GM12878 (cell line): ENCODE results near the gene SIGLEC11. TPM values are rescaled to one million over a fixed set of nuclear protein-coding genes. Genes with fewer than 3 reads are reported as not detected.

Experiments used
- ATAC-seq: fragments of 200-7000 bp; cut with Tn5 transposase; 3 replicates; pipeline ENCODE4 v1.9.1; 2020; ENCODE audit warnings: mild to moderate bottlenecking, moderate library complexity
- BruUV-seq: library from RNA; stranded (reverse); fragments of 400-500 nt; replicated peaks from 2 replicates; lab custom pipeline; 2021; lab: Mats Ljungman, UMichigan
- CTCF ChIA-PET: fragments of 300-600 bp; sonication (Branson Sonifier 250); formaldehyde crosslinking; extraction: SDS; loops from one replicate; lab custom pipeline; 2021; ENCODE audit warnings: inconsistent platforms; lab: Yijun Ruan, JAX
- POLR2A ChIA-PET: fragments of 350-600 bp; formaldehyde crosslinking; extraction: SDS; loops from one replicate; lab custom pipeline; 2021; ENCODE audit warnings: inconsistent platforms; lab: Charles Lee
- RAD21 ChIA-PET: fragments of 300-600 bp; sonication (Branson Sonifier 250); formaldehyde crosslinking; loops from one replicate; lab custom pipeline; 2023; ENCODE audit warnings: antibody characterized with exemption; ENCODE audit not compliant: unreplicated experiment; lab: Charles Lee
- SMC1A ChIA-PET: fragments of 300-600 bp; sonication (Branson Sonifier 250); formaldehyde crosslinking; loops from one replicate; lab custom pipeline; 2023; ENCODE audit not compliant: unreplicated experiment, uncharacterized antibody; lab: Charles Lee
- DNase-seq: peaks from one replicate; pipeline ENCODE4 v3.0.0-alpha.2; 2011; ENCODE audit warnings: low read depth, low spot score
- FAIRE-seq: peaks from 3 replicates; lab custom pipeline; 2011; peaks lifted over from hg19 to GRCh38; lab: Jason Lieb, UNC
- H2AFZ ChIP-seq: 2 replicates; pipeline ENCODE4 v1.6.0; 2011; ENCODE audit warnings: low read depth, low read length, control low read depth; ENCODE audit not compliant: control insufficient read depth
- H3K27ac ChIP-seq: 2 replicates; pipeline ENCODE4 v1.5.1; 2011; ENCODE audit warnings: control low read depth; ENCODE audit not compliant: control insufficient read depth, insufficient read depth
- H3K27me3 ChIP-seq, 2 experiments: replicated peaks in 1 of 2; 2 replicates each; pipeline versions ENCODE4 v1.6.0 to v1.6.1; 2011; ENCODE audit warnings: low read length in 1 of 2; ENCODE audit not compliant: control insufficient read depth in 2 of 2, insufficient read depth in 2 of 2
- H3K36me3 ChIP-seq, 2 experiments: 2 replicates each; pipeline ENCODE4 v1.5.1; 2011; ENCODE audit warnings: low read length in 1 of 2; ENCODE audit not compliant: control insufficient read depth in 2 of 2, insufficient read depth in 2 of 2
- H3K4me1 ChIP-seq: 2 replicates; pipeline ENCODE4 v1.6.1; 2011; ENCODE audit warnings: mild to moderate bottlenecking, low read length, moderate library complexity, mixed read lengths; ENCODE audit not compliant: control insufficient read depth, insufficient read depth
- H3K4me2 ChIP-seq: 2 replicates; pipeline ENCODE4 v1.6.0; 2011; ENCODE audit warnings: control low read depth; ENCODE audit not compliant: control insufficient read depth, insufficient read depth
- H3K4me3 ChIP-seq: fragments of 200-600 bp; sonication (generic); 2 replicates; pipeline ENCODE4 v1.5.1; 2016
- H3K79me2 ChIP-seq: 2 replicates; pipeline ENCODE4 v1.6.0; 2011; ENCODE audit warnings: low read length; ENCODE audit not compliant: control insufficient read depth, insufficient read depth
- H3K9ac ChIP-seq: 2 replicates; pipeline ENCODE4 v1.8.0; 2011; ENCODE audit warnings: low read length, control low read depth, mixed read lengths; ENCODE audit not compliant: control insufficient read depth, insufficient read depth
- H3K9me3 ChIP-seq: replicated peaks from 3 replicates; pipeline ENCODE4 v1.5.1; 2011; ENCODE audit warnings: mild to moderate bottlenecking, low read length; ENCODE audit not compliant: control insufficient read depth, insufficient read depth
- H4K20me1 ChIP-seq: 2 replicates; pipeline ENCODE4 v1.6.0; 2011; ENCODE audit not compliant: control insufficient read depth, insufficient read depth
- ATF2 ChIP-seq: IDR thresholded peaks from 2 replicates; pipeline ENCODE4 v1.6.1; 2012; ENCODE audit warnings: low read length, inconsistent platforms
- BCL11A ChIP-seq: IDR thresholded peaks from 2 replicates; pipeline ENCODE4 v1.6.1; 2011; ENCODE audit warnings: low read depth, low read length
- CHD4 ChIP-seq: fragments of 200-600 bp; sonication (generic); IDR thresholded peaks from 2 replicates; pipeline ENCODE4 v1.6.1; 2016; ENCODE audit warnings: mild to moderate bottlenecking
- EED ChIP-seq: sonication (generic); IDR thresholded peaks from 2 replicates; pipeline ENCODE4 v1.6.1; 2016; ENCODE audit warnings: antibody characterized with exemption, low read depth
- IKZF2 ChIP-seq, 2 experiments: fragments of 450-650 bp; IDR thresholded peaks; 2 replicates each; pipeline ENCODE4 v1.6.1; 2017; ENCODE audit warnings: mild to moderate bottlenecking in 2 of 2, moderate library complexity in 2 of 2
- IRF4 ChIP-seq: IDR thresholded peaks from 2 replicates; pipeline ENCODE4 v1.6.1; 2011; ENCODE audit warnings: low read depth, low read length
- JUNB ChIP-seq: IDR thresholded peaks from 2 replicates; pipeline ENCODE4 v1.6.1; 2016; ENCODE audit warnings: antibody characterized with exemption, mild to moderate bottlenecking
- MEF2A ChIP-seq: IDR thresholded peaks from 2 replicates; pipeline ENCODE4 v1.6.1; 2011; ENCODE audit warnings: low read depth, mild to moderate bottlenecking, low read length, moderate library complexity; ENCODE audit not compliant: insufficient read depth
- NFYB ChIP-seq: IDR thresholded peaks from 2 replicates; pipeline ENCODE4 v1.6.1; 2011; ENCODE audit warnings: low read depth, mild to moderate bottlenecking, low read length, improper control_type of control experiment, moderate library complexity; ENCODE audit not compliant: insufficient read depth
- PAX5 ChIP-seq: IDR thresholded peaks from 2 replicates; pipeline ENCODE4 v1.6.1; 2011; ENCODE audit warnings: low read depth, low read length, borderline replicate concordance
- RAD21 ChIP-seq: IDR thresholded peaks from 2 replicates; pipeline ENCODE4 v1.6.1; 2011; ENCODE audit warnings: mild to moderate bottlenecking, low read depth, low read length, moderate library complexity; ENCODE audit not compliant: insufficient read depth
- RCOR1 ChIP-seq: conservative IDR thresholded peaks from 2 replicates; pipeline ENCODE4 v1.6.1; 2012; ENCODE audit warnings: low read depth, low read length, improper control_type of control experiment
- REST ChIP-seq: IDR thresholded peaks from 2 replicates; pipeline ENCODE4 v1.6.1; 2012; ENCODE audit warnings: mild to moderate bottlenecking, low read depth, low read length
- SMARCA5 ChIP-seq: fragments of 450-650 bp; IDR thresholded peaks from 2 replicates; pipeline ENCODE4 v1.6.1; 2017; ENCODE audit warnings: mild to moderate bottlenecking
- SRF ChIP-seq, 2 experiments: IDR thresholded peaks; 2 replicates each; pipeline ENCODE4 v1.6.1; 2011; ENCODE audit warnings: low read depth in 2 of 2, low read length in 2 of 2, mild to moderate bottlenecking in 1 of 2, moderate library complexity in 1 of 2
- TCF12 ChIP-seq: IDR thresholded peaks from 2 replicates; pipeline ENCODE4 v1.6.1; 2011; ENCODE audit warnings: low read depth, mild to moderate bottlenecking, low read length
- ZBTB33 ChIP-seq: fragments of 450-650 bp; IDR thresholded peaks from 2 replicates; pipeline ENCODE4 v1.6.1; 2017; ENCODE audit warnings: mild to moderate bottlenecking
- WGBS: methylation state at CpG from one replicate; pipeline ENCODE4 v1.1.6; 2016; ENCODE audit warnings: low lambda C conversion rate; ENCODE audit not compliant: insufficient replicate concordance, insufficient coverage; ENCODE audit errors: missing lambda C conversion rate; 5-methylcytosine and 5-hydroxymethylcytosine counted together
- in situ Hi-C: fragments of 300-500 bp; cut with MboI; formaldehyde crosslinking; loops from 9 replicates; pipeline ENCODE4 v1.14.3; 2018; ENCODE audit warnings: mixed read lengths
- intact Hi-C: fragments of 100-400 bp; cut with micrococcal nuclease; formaldehyde crosslinking; loops from one replicate; pipeline ENCODE4 v1.14.2; 2022; ENCODE audit not compliant: unreplicated experiment
- polyA plus RNA-seq, 11 experiments: library from polyadenylated mRNA; depleted of rRNA in 4 of 11; unstranded in 6 of 11; stranded (reverse) in 5 of 11; fragments of >200 nt; fragmentation: Nextera tagmentation in 4 of 11; fragmentation: Illumina TruSeq in 1 of 11; extraction: Ambion mirVana in 4 of 11; extraction: Trizol in 1 of 11; gene quantifications; 1 replicate in 1 of 11; 2 replicates in 10 of 11; pipeline versions ENCODE4 v1.2.1 to v1.2.3, GENCODE V29; 2011 to 2016; ENCODE audit warnings: inconsistent platforms in 2 of 11, missing spikeins in 2 of 11, low read depth in 1 of 11
- total RNA-seq, 4 experiments: library from RNA; depleted of rRNA in 3 of 4; stranded (reverse); fragments of >200 nt in 3 of 4; fragmentation: Illumina TruSeq in 1 of 4; extraction: Trizol in 1 of 4; gene quantifications; 2 replicates each; pipeline versions ENCODE4 v1.2.1 to v1.2.3, GENCODE V29; 2013 to 2021

The SIGLEC11 gene
- total and polyA plus RNA-seq, 10 of the 15 experiments (the other 5 are each of a cell fraction or from before 2014, with no cell fraction given) = not detected

- ChIA-PET POLR2A (interaction anchor here (0.6 kb wide), 1 partner anchor 22 kb away, joined by 10 read pairs; the partner anchor contains the start of gene ZNF473), RAD21 (no interaction called here), CTCF (no interaction called here), SMC1A (interaction anchor here (1.3 kb wide), 1 partner anchor 20 kb away, joined by 3 read pairs; no protein-coding TSS in a partner anchor)
- Histone ChIP-seq H3K9me3 (no peaks in the 10 kb centered on the region), H2AFZ (no peak overlapping the region), H3K27me3 (no peaks in the 10 kb centered on the region), H3K9ac (no peak overlapping the region), H3K4me3 (0 out of 2 replicates have a peak overlapping the region, but pooled peaks have one; percentile 55), H3K79me2 (no peaks in the 10 kb centered on the region; the same call in 1 of the 2 replicates), H3K4me1 (peaks cover 16% of the 10 kb centered on the region), H3K36me3 (peaks cover 20 to 25% of the 10 kb centered on the region in 2 experiments; a peak in 3 of 4 replicates), H4K20me1 (no peaks in the 10 kb centered on the region), H3K4me2 (0 out of 2 replicates have a peak overlapping the region, but pooled peaks have one; percentile 11), H3K27ac (0 out of 2 replicates have a peak overlapping the region, but pooled peaks have one; percentile 10)
- intact Hi-C loops (no loop called here), in situ Hi-C loops (no loop called here)
- BruUV-seq = no TSS peak
- WGBS = 54% methylated on average over 11 of the region's 11 CpGs
- peak; percentile 44 for DNase-seq
- ATAC-seq = peak; percentile 93
- peak; percentile 79 for FAIRE-seq
- TF ChIP-seq SRF (IDR thresholded peaks at IDR 0.05; ENCODE audit: low read depth in 2 of 2, low read length in 2 of 2) (peak in 1 of 2 experiments; percentile 44; a peak in 1 of 4 replicates), MEF2A (peak; percentile 95), BCL11A (peak; percentile 68; the same call in 1 of the 2 replicates), TCF12 (no peak), RCOR1 (no peak), NFYB (no peak), SMARCA5 (peak; percentile 50; the same call in 1 of the 2 replicates), ZBTB33 (no peak), PAX5 (peak; percentile 77; the same call in 1 of the 2 replicates), IRF4 (peak; percentile 60; the same call in 1 of the 2 replicates), EED (peak; percentile 83), IKZF2 (IDR thresholded peaks at IDR 0.05) (peak; percentile 59 to 76), RAD21 (no peak), JUNB (peak; percentile 74), CHD4 (no peak), REST (no peak), ATF2 (peak; percentile 55; the same call in 1 of the 2 replicates)
Observed at GRCh38 chr19:50003810-50004419, 42.9 kb upstream of the SIGLEC11 start.
